GM13976 (cell line): ENCODE measurements around the gene CLEC2L.

ENCODE experiments used
- DNase-seq: peaks from one replicate; pipeline ENCODE4 v3.0.0; 2012; ENCODE audit warnings: low spot score
- in situ Hi-C: fragments of 300-500 bp; cut with MboI; formaldehyde crosslinking; loops from one replicate; pipeline ENCODE4 v1.12.0; 2022; ENCODE audit warnings: low sequenced_read_pairs, mixed read lengths, inconsistent platforms; ENCODE audit not compliant: unreplicated experiment
- TF ChIP-seq, protein P1 (sequence below): IDR thresholded peaks from 2 replicates; pipeline ENCODE4 v1.5.1; 2012; ENCODE audit warnings: borderline replicate concordance, mild to moderate bottlenecking; ENCODE audit not compliant: insufficient read depth; ENCODE audit errors: extremely low read depth, missing control alignments, control extremely low read depth

CLEC2L gene

DNA sequence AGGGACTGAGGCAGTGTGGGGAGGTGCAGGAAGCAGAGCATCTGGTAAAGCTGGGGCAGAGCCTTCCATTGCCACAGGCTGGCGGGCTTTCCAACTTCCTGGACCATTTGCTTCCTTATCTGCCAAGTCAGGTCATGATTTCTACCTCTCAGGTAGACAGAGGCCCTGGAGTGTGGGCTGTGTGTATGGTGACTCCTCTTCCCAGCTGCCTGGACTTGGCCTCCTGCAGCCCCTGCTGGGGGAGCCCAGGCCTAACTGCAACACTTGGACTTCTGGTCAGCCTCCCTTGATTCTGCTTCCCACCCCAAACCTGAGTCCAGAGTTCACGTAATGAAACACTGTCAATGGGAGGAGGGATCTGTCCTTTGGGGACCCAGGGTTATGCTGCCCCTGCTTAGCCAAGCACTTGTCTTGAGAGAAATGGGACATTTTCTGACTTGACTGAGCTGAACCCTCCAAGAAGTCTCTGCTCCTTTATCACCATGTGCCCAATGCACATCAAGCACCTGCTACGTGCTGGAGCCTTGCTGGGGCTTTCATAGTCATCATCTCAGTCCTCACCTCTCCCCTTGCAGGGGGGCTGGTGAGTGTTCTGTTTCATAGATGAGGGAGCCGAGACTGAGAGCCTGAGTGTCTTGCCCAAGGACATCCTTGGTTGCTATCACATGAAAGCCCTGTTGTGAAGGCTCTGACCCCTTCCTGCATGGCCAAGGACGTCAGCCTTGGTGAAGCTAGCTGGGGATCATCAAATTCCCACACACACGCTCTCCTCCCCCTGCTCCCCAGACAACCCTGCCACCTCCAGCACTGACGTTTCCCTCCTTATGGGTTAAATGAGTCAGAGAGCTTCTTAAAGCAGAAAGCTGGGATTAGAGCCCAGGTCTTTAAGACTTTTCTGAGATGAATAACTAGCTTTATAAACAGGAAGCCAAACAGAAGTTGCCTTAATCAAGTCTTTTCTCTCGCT is 3.4 kb downstream of the CLEC2L start:
- in situ Hi-C loops, result no loop called here
- DNase-seq, result no peak
- TF ChIP-seq, protein P1, sequence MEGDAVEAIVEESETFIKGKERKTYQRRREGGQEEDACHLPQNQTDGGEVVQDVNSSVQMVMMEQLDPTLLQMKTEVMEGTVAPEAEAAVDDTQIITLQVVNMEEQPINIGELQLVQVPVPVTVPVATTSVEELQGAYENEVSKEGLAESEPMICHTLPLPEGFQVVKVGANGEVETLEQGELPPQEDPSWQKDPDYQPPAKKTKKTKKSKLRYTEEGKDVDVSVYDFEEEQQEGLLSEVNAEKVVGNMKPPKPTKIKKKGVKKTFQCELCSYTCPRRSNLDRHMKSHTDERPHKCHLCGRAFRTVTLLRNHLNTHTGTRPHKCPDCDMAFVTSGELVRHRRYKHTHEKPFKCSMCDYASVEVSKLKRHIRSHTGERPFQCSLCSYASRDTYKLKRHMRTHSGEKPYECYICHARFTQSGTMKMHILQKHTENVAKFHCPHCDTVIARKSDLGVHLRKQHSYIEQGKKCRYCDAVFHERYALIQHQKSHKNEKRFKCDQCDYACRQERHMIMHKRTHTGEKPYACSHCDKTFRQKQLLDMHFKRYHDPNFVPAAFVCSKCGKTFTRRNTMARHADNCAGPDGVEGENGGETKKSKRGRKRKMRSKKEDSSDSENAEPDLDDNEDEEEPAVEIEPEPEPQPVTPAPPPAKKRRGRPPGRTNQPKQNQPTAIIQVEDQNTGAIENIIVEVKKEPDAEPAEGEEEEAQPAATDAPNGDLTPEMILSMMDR, result no peak

DNA sequence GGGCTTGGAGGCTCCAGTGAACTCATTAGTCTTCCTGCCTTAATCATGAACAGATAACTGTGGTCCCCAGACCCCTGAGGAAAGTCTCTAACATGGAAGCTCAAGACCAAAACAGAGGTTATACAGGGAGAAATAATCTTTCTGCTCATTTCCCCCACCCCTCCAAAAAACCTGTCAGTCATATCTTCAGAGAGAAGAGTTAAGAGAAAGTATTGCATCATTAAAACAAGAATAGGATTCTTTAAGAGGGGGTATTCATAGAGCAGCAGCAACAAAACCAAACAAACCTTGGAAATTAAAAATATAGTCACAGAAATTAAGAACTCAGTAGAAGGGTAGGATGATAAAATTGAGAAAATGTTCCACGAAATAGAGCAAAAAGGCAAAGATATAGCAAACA is 7.6 kb downstream of the CLEC2L start:
- in situ Hi-C loops, result no loop called here
- TF ChIP-seq, protein P1, result no peak
- no peak for DNase-seq

DNA sequence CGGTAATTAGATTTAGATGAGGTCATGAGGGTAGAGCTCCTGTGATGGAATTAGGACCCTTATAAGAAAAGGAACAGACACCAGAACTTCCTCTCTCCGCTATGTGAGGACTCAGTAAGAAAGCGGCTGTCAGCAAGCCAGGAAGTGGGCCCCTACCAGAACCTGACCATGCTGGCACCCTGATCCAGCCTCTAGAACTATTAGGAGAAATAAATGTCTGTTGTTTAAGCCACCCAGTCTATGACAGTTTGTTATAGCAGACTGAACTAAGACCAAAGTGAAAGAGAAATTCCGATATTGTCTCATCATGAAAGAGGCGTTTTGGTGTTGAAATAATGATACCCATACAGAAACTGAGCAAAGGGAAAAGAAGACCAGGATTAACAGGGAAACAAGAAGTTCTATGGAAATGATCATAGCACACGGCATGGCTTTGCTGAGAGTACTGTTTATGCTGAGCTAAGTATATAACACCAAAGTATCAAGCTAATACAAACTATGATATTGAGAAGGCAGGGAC is 9.2 kb downstream of the CLEC2L start:
- TF ChIP-seq, protein P1, result no peak
- in situ Hi-C loops, result no loop called here
- no peak for DNase-seq

DNA sequence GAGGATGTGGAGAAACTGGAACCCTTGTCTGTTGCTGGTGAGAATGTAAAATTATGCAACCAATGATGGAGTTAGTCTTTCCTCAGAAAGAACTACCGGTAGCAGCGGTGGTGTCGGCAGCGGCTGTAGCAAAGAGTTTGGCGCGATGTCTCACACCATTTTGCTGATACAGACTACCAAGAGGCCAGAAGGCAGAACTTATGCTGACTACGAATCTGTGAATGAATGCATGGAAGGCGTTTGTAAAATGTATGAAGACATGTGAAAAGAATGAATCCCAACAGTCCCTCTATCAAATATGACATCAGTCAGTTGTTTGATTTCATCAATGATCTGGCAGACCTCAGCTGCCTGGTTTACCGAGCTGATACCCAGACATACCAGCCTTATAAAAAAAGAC is 10.6 kb downstream of the CLEC2L start:
- in situ Hi-C loops, result no loop called here
- TF ChIP-seq, protein P1, result no peak
- no peak for DNase-seq

DNA sequence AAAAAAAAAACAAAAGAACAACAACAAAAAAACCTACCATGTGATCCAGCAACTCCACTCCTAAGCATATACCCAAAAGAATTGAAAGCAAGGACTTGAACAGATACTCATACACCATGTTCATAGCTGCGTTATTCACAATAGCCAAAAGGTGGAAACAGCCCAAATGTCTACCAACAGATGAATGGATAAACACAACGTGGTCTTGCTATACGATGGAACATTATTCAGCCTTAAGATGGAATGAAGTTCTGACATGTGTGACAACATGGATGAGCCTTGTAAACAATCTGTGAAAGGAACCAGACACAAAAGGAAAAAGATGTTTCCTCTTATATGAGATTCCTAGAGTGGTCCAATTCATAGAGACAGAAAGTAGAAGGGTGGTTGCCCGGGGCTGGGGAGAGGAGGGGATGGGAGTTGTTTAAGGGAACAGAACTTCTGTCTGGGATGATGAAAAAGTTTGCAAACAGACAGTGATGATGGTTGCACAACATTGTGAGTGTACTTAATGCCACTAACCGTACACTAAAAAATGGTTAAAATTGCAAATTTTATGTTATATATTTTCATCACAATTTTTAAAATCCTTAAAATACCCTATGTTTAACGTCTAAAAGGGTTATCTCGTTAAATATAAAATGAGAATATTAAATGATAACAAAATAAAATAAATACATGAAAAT is 11.6 kb downstream of the CLEC2L start:
- TF ChIP-seq, protein P1, result no peak
- no peak for DNase-seq
- in situ Hi-C loops, result no loop called here

DNA sequence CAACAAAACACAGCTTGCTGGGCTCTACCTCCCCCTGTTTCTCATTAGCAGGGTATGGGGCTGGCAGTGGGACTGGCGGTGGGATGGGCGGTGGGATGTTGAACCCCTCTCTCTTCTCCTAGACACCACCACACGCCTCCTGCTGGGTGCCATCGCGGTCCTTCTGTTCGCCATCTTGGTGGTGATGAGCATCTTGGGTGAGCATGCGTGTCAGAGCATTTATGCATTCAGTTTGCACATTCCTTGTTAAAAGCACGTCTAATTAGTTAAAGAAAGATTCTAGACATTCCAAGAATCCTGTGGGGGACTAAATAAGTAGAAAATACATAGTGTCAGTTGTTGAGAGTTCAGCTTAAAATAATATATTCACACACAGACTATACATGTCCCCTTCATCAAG is 12.7 kb downstream of the CLEC2L start:
- TF ChIP-seq, protein P1, result no peak
- in situ Hi-C loops, result no loop called here
- no peak for DNase-seq
